Lower leg skin (tissue), 3 donors: ENCODE data around the gene LMTK2.

Source experiments
- CTCF ChIP-seq, 3 donors: fragments of 450-650 bp; IDR thresholded peaks; one replicate each; pipeline ENCODE4 v1.5.1; 2016; ENCODE audit warnings: antibody characterized with exemption in 3 of 3, mild to moderate bottlenecking in 3 of 3, moderate library complexity in 2 of 3
- POLR2A ChIP-seq, 2 donors: fragments of 450-650 bp; IDR thresholded peaks; one replicate each; pipeline ENCODE4 v1.6.1; 2016 to 2017; ENCODE audit warnings: antibody characterized with exemption in 2 of 2, mild to moderate bottlenecking in 1 of 2, moderate library complexity in 1 of 2

GRCh38 chr7:98167653-98168052 lies 61.0 kb downstream of the LMTK2 start:
- TF ChIP-seq CTCF (IDR thresholded peaks at IDR 0.05) (no peak), POLR2A (IDR thresholded peaks at IDR 0.05) (no peak)
